HS-5 (cell line): ENCODE measurements around the gene ARL17B.
A peak's percentile ranks its signal among the peaks of the same experiment; 100 is the strongest.
"Not testable (repeated sequence)": the region's sequence is repeated elsewhere in the genome, so short reads cannot be mapped to it uniquely, and the experiment has no call there.

Experiments
- DNase-seq: peaks from one replicate; pipeline ENCODE4 v3.0.0-alpha.2; 2012; ENCODE audit warnings: low read depth

ARL17B gene

DNA sequence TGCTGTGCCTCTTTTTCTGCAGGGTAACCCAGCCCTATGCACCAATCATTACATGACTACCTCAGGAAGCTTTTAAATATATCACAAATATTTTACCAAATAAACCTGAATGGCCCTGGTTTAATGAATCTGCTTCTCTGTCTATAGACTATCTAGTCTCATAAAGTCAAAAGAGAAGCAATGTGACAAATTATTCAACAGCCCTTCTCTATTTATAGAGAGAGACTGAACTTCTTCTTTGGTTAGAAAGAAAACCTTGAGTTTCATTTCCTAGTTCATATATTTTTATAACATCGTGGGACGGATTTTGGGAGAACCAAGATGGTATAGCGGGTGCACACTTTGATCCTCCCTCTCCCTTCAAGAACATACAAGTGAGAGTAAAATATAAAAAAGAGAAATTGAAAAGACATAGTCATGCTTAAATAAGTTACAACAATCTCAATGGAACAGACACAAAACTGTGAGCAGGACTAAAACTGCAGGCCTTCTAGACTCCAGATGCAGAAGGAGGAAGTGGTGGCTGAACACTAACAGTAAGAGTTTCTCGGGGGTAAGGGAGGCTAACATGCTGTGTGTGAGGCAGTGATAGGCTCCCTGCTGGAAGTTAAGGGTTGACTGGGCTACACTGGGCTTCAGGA lies 70.5 kb downstream of the ARL17B start:
- DNase-seq = not testable (repeated sequence)

DNA sequence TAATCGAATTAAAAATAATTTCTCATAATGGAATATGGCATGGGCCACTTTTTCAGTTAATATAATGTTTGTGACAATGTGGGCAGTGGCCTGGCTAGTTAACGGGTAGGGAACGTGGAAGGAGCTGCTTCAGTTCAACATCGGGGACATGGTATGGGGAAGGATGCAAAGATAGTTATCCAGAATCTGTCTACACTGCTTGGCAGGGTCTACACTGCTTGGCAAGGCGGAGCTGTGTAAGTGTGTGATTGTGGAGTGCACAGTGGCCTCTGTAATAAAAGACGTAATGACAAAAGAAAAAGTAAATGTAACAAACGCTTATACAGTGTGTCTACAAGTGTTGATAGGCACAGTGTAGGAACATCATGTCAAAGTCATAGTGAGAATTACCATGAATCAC lies 74.0 kb downstream of the ARL17B start:
- DNase-seq = not testable (repeated sequence)

DNA sequence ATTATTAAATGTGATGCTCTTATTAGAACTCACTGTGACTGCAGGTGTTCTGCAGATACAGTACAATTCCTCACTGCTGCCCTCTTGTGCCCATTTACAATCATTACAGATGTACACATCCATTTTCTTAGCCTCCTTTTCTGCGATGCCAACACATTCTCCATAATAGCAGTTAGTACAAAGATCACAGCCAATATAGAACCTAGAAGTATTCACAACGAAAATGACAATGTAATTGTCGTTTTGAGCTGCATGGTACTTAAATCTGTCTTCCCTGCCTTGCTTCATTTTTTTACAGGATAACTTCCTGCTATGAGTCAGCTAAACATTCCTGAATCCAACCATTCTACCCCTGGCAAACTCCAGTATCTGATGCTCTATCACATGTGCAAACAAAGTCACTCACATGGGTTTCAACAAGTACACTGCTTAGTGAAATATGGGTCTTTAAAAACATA lies 74.8 kb downstream of the ARL17B start:
- peak; percentile 77 for DNase-seq

DNA sequence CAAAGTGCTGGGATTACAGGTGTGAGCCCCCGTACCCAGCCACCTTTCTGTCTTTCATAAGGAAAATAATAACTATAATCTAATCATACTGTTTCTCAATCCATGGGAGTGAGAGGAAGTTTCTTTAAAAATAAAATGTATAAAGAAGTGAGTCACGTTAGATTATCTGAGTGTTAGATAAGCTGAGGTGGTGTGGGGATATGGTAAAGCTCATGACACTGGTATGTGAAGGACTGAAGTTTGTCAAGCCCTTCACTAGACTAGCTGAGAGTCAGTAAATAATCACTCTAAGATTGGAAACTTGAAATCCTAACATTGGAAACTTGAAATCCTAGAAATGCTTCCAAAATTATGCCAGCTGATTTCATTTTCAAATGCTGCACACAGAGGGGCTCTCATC lies 76.1 kb downstream of the ARL17B start:
- DNase-seq = peak; percentile 53

DNA sequence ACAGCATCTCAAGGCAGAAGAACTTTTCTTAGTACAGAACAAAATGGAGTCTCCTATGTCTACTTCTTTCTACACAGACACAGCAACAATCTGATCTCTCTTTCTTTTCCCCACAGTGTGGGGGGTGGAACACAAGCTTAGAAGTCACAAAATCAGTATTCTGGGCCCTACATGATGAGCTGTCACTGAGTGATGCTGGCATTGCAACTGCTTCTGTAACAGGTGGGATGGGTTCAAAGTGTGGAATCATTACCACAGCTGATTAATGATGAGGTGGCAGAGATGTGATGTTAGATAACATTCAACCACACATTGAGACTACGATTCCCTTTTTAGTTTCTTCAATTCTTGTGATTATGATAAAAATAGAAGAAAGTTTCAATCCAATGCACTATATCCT lies 77.1 kb downstream of the ARL17B start:
- peak; percentile 76 for DNase-seq

DNA sequence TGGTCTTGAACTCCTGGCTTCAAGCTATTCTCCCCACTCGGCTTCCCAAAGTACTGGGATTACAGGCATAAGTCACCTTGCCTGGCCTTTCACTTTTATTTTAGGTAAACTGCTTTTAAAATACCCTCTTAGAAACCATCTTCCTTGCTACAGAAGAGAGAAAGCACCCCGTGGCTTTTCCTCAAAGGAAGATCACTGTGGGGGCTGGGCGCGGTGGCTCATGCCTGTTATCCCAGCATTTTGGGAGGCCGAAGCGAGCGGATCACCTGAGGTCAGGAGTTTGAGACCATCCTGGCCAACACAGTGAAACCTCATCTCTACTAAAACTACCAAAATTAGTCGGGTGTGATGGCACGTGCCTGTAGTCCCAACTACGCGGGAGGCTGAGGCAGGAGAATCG lies 78.9 kb downstream of the ARL17B start:
- DNase-seq = not testable (repeated sequence)

DNA sequence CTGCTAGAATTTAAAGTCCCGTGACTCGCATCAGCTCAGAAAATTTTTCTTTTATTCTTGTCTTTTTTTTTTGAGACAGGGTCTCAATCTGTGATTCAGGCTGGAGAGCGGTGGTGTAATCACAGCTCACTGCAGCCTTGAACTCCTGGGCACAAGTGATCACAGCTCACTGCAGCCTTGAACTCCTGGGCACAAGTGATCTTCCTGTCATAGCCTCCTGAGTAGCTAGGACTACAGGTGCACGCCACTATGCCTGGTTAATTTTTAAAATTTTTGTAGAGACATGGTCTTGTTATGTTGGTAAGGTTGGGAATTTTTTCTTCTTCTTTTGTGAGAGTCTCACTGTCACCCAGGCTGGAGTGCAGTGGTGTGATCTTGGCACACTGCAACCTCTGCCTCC lies 80.2 kb downstream of the ARL17B start:
- not testable (repeated sequence) for DNase-seq

DNA sequence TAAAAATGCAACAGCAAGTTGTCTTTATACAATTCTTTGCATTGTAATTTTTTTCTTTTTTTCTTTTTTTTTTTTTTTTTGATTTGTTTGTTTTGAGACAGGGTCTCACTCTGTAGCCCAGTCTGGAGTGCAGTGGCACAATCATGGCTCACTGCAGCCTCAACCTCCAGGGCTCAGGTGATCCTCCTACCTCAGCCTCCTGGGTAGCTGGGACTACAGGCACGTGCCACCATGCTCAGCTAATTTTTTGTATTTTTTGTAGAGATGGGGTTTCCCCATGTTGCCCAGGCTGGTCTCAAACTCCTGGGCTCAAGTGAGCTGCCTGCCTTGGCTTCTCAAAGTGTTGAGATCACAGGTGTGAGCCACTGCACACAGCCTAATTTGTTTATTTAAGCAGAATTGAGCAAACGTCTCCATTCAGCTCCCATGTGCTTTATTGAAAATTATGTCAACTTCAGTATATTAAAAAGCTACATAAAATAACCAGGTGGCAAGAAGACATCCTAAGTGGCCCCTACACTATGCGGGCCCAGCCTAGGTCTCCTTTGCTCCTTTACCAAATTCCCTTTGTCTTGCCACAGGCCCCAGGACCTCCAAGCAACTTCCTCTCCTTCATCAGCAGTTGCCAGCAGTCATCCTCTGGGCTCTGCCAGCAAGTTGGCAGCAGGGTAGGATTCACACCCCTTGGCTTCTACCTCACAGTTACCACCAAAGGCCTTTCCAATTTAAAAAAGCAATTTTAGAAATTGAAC lies 84.7 kb downstream of the ARL17B start:
- not testable (repeated sequence) for DNase-seq

DNA sequence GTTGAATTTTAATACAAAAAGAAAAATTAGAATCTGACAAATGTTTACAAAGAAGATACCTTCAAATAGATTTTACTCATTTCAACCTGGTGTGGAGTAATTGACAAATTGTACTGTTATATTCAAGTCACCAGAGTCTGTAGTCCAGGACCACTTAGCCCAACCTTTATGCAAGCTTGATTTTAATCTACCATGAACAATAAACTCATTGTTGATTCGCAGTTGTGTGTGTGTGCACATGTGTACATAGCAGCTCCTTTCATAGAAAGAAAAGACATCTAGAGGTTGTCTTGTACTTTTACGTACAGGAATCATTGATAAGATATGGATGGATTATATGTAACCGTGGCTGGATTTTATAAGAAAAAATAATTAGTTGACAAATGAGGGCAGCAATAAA lies 87.3 kb downstream of the ARL17B start:
- DNase-seq = no peak

DNA sequence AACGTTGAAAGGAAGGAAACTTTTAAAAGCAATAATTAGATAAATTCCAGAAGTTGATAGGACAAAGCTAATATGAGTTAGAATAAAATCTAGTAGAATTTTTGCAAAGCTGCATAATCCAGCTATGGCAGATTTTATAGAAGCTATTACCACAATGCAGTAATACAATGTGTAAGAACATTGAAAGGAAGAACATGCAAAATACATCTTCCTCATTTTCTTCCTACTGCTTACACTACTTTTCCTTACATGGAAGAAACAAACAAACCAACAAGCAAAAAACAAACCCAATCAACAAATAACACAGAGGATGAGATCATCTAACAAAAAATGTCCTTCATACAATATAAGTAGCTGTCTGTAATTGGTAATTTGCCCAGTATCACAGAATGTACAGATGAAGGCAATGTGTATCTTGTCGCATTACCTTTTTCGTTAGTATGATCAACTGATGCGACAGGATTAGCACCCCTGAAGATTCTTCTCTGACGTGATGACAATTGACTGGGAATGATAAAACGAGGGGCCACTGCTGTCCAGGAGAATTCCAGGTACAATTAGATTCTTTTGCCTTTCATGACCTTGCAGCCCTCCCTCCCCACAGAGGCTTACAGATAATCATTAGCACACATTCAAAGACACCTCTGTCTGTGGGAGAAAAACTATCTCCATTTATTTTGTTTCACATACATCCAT lies 87.9 kb downstream of the ARL17B start:
- DNase-seq = no peak

DNA sequence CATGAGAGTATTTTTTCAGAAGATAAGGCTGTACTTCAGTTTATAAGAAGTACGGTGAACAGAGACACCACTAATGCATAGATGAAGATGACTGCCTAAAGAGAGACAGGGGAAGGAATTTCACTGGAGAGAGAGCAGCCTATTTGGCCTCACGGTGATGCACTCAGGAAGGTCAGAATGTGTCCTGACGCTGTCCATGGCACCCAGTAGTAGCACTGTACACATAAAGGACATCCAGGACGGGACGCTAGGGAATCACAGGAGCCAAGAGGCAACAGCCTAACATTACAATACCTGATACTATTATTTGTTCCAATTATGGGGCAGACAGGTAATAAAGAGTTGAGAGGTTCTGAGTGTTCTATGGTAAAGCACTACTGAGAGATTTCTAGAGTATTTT lies 91.5 kb downstream of the ARL17B start:
- DNase-seq = no peak

DNA sequence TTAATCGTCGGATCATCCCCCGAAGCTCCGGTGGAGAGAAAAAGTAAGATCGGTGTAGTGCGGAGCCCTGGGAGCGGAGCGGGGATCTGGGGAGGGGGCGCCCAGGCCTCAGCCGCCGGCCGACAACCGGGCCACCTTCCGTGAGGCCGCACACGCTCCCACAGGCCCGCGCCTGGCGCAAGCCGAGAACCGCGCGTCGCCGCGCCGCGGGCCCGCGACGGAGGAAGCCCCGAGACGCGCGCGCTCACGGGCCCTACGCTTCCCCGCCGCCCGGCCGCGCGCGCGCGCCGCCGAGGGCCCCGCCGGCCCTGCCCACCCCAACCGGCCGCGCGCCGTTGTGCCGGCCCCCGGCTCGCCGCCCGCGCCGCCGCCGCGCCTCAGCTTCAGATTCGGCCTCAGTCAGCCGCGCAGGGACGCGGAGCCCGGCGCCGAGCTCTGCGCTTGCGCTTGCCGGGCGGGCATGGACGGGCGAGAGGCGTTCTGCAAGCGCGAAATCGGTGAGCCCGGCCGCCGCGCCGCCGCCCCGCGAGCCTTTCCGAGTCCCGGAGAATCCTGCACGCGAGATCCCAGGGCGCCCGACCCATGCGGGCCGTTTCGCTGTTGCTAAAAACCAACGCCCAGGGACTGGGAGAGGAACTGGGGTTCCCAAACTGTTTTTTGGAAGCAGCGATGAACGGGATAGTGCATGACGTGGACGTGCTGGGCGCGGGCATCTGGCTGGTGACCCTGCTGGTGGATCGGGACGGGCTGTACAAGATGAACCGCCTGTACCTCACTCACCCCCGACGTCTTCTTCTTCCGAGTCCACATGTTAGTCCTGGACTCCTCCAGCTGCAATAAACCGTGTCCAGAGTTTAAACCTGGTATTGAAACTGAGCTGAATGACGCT lies 94.7 kb downstream of the ARL17B start:
- DNase-seq = peak; percentile 63

DNA sequence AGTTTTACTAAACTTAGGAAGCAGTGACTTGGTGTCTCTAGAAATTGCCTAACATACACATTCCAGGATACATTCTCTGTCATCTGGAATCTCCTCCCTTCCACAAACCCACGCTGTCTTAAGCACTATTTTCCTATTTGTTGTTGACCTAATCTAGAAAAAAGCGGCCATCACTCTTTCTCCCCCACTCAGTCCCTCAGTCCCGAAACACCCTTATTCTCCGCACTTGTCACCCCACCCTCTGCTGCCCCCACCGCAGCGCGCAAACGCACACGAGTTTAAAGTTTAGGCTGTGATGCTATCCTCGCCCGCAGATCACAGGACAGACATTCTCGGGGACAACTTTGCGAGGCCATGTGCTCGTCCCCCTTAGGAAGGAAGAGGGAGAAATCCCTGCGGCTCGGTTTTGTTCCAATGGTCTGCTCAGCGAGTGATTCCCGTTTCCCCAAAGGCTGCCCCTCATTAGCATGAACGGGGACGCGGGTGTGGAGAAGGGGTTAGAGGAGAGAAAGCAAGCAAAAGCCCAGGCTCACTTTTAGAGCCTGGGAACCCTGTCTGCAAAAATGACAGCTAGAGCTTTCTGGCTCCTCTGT lies 95.4 kb downstream of the ARL17B start:
- DNase-seq = peak; percentile 39

DNA sequence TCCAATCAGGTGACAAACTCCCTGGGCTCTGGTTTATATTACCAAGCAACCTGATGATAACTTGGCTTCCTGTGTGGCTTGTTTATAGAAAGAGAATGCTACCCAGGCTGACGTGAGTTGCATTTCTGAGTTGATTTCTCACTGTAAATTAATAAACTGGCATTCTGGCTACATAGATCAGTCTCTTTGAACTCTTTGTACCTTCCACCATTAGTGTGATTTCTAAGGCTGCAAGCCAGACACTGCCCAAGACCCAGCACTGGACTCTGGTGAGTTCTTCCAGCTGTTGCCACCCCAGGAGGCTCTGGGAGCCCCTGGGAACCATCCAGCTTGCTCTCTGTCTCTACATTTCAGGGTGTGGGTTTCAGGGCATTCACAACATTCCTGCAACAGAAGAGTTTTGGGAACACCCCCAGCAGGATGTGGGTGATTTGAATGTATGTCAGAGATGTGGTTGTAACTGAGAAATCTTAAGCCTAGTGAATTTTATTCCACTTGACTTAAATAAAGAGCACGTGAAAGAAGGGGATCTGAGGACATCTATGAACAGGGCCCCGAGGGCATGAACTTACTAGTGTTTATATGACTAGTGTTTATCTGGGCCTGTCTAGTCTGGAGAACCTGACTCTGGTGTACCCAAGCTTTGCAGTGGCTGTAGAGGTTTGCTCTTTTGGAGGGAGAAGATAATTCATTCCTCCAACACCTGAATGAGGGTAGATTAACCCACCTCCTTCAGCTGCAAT lies 96.9 kb downstream of the ARL17B start:
- DNase-seq = peak; percentile 65

DNA sequence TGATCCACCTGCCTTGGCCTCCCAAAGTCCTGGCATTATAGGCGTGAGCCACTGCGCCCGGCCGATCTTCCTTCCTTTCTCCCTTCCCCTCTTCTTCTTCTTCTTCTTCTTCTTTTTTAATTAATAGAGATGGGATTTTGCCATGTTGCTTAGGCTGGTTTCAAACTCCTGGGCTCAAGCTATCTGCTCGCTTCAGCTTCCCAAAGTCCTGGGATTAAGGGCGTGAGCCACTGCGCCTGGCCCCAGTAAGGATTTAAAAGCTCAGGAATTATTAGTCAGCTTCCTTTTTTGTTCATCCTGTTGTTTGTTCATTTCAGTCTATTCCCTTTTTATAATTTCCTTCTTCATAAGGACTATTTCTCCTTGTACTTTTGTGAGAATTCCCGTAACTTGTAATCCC lies 99.3 kb downstream of the ARL17B start:
- no peak for DNase-seq

DNA sequence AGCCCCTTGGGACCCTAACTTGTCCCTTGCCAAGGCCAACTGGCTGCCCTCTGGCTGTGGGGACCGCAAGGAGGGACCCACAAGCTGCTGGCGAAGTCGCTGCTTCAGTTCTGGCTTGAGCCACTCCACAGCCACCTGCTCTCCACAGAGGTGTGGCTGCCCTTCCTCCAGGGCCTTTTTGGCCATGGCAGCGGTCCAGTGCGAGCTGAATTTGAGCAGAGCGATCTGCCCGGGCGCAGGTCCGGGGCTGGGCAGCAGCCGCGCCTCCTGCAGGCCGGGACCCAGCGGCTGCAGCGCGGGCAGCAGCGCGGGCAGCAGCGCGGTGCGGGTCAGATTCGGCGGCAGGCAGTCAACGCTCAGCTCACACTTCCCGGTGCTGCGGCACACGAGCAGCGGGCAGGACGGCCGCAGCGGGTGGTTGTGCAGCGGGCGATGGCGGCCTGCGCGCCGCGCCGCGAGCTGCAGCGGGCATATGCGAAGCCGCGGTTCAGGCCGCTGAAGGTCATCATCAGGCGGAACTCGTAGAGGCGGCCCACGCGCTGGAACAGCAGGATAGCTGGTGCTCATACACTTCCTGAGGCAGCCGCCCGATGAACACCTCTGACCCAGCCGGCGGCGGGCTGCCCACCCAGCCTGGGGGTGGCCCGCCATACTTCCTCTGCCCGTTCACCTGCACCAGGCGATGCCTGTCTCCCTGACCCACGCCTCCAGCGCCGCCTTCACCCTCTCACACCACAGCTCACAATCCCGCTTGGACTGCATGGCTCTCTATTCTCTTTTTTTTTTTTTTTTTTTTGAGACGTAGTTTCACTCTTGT lies 101.5 kb downstream of the ARL17B start:
- DNase-seq = not testable (repeated sequence)

DNA sequence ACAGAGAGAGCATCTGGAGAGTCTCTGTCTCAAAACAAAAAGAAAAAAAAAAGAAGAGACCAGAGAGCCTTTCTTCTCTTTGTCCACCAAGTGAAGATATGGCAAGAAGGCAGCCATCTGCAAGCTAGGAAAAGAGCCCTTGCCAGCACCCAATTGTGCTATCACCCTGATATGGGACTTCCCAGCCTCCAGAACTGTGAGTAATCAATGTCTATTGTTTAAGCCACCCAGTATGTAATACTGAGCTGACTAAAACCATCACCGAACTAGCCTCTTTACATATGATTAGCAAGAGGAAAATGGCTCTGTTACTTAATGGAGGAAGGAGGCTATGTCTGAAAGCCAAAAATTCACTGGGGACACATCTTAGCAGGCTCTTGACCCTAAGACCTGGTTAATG lies 105.2 kb downstream of the ARL17B start:
- DNase-seq = not testable (repeated sequence)

DNA sequence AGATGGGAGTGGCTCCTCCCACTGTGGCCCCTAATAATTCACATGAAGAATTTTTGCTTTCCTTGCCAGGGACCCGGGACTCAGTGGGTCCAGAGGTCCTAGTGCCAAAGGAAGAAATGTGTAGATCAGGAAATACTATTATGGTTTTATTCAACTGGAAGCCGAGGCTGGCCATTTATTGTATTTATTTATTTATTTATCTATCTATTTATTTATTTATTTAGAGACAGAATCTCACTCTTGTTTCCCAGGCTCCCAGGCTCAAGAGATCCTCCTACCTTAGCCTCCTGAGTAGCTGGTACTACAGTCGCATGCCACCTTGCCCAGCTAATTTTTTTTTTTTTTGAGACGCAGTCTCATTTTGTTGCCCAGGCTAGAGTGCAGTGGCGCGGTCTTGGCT lies 107.4 kb downstream of the ARL17B start:
- not testable (repeated sequence) for DNase-seq

DNA sequence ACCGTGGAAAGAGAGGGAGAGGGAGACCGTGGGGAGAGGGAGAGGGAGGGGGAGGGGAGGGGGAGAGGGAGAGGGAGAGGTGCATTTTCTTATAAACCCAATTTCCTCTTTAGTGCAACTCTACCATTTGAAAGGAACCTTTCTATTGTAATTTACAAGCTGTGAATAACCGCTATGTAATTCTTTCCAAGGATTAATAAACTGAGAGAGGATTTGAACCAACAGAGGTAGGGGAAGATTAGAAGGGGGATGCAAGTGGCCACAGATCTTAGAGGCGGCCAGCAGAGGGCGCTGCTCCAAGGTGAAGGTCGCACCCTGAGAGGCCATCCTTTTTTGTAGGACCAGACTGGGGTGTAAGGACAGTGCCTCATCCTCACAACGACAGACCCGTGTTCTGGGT lies 107.8 kb downstream of the ARL17B start:
- not testable (repeated sequence) for DNase-seq

DNA sequence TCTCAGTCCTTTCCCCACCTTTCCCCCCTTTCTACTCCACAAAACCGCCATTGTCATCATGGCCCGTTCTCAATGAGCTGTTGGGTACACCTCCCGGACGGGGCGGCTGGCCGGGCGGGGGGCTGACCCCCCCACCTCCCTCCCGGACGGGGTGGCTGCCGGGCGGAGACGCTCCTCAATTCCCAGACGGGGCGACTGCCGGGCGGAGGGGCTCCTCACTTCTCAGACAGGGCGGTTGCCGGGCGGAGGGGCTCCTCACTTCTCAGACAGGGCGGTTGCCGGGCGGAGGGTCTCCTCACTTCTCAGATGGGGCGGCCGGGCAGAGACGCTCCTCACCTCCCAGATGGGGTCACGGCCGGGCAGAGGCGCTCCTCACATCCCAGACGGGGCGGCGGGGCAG lies 108.8 kb downstream of the ARL17B start:
- not testable (repeated sequence) for DNase-seq
